ENCODE data around the gene SLC10A3.

The SLC10A3 gene

DNA sequence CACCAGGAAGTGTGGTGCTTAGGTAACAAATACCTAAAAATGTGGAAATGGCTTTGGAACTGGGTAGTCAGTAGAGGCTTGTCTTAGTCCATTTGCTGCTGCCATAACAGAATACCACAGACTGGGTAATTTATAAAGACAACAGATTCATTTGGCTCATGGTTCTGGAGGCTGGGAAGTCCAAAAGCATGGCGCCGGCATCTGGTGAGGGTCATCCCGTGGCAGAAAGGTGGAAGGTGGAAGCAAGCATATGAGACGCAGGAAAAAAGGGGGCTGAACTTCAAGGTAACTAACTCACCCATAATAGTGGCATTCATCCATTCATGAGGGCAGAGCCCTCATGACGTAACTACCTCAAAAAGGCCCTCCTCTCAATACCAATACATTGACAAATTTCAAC lies 19.0 kb upstream of the SLC10A3 start:
- TF ChIP-seq TAF1 (IDR thresholded peaks at IDR 0.05; ENCODE audit: borderline replicate concordance, insufficient read depth, low read length) (no peak), FOXP2 (optimal IDR thresholded peaks at IDR 0.05; ENCODE audit: borderline replicate concordance, extremely low read depth, extremely low read length, insufficient read depth) (no peak), SIN3A (IDR thresholded peaks at IDR 0.05; ENCODE audit: borderline replicate concordance, insufficient read depth, low read length) (no peak), POLR2AphosphoS5 (IDR thresholded peaks at IDR 0.05; ENCODE audit: low read depth, low read length) (no peak)
- TF ChIP-seq, protein P1, sequence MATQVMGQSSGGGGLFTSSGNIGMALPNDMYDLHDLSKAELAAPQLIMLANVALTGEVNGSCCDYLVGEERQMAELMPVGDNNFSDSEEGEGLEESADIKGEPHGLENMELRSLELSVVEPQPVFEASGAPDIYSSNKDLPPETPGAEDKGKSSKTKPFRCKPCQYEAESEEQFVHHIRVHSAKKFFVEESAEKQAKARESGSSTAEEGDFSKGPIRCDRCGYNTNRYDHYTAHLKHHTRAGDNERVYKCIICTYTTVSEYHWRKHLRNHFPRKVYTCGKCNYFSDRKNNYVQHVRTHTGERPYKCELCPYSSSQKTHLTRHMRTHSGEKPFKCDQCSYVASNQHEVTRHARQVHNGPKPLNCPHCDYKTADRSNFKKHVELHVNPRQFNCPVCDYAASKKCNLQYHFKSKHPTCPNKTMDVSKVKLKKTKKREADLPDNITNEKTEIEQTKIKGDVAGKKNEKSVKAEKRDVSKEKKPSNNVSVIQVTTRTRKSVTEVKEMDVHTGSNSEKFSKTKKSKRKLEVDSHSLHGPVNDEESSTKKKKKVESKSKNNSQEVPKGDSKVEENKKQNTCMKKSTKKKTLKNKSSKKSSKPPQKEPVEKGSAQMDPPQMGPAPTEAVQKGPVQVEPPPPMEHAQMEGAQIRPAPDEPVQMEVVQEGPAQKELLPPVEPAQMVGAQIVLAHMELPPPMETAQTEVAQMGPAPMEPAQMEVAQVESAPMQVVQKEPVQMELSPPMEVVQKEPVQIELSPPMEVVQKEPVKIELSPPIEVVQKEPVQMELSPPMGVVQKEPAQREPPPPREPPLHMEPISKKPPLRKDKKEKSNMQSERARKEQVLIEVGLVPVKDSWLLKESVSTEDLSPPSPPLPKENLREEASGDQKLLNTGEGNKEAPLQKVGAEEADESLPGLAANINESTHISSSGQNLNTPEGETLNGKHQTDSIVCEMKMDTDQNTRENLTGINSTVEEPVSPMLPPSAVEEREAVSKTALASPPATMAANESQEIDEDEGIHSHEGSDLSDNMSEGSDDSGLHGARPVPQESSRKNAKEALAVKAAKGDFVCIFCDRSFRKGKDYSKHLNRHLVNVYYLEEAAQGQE (IDR thresholded peaks at IDR 0.05; ENCODE audit: insufficient read depth in 1 of 2, low read depth in 2 of 2, low read length in 2 of 2) = no peak

DNA sequence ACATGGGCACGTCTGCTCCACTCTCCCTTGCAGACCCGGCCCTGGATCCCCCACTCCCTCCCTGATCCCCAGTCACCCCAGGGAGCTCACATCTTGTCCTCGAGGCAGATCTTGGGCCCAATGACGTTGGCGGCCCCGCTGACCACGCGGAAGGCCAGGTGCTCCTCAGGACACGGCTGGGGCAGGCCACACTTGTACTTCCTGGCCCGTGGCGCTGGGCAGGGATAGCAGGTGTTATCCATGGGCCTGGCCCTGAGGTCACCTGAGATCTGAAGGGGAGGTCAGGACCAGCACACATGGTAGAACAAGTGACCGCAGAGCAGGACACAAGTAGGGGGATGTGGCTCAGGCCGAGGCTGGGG lies 17.9 kb upstream of the SLC10A3 start:
- no peak for TF ChIP-seq SIN3A (IDR thresholded peaks at IDR 0.05; ENCODE audit: borderline replicate concordance, insufficient read depth, low read length)
- TF ChIP-seq TAF1 (IDR thresholded peaks at IDR 0.05; ENCODE audit: borderline replicate concordance, insufficient read depth, low read length) = no peak
- TF ChIP-seq, protein P1 (IDR thresholded peaks at IDR 0.05; ENCODE audit: insufficient read depth in 1 of 2, low read depth in 2 of 2, low read length in 2 of 2) = no peak
- no peak for TF ChIP-seq FOXP2 (optimal IDR thresholded peaks at IDR 0.05; ENCODE audit: borderline replicate concordance, extremely low read depth, extremely low read length, insufficient read depth)
- no peak for TF ChIP-seq POLR2AphosphoS5 (IDR thresholded peaks at IDR 0.05; ENCODE audit: low read depth, low read length)

DNA sequence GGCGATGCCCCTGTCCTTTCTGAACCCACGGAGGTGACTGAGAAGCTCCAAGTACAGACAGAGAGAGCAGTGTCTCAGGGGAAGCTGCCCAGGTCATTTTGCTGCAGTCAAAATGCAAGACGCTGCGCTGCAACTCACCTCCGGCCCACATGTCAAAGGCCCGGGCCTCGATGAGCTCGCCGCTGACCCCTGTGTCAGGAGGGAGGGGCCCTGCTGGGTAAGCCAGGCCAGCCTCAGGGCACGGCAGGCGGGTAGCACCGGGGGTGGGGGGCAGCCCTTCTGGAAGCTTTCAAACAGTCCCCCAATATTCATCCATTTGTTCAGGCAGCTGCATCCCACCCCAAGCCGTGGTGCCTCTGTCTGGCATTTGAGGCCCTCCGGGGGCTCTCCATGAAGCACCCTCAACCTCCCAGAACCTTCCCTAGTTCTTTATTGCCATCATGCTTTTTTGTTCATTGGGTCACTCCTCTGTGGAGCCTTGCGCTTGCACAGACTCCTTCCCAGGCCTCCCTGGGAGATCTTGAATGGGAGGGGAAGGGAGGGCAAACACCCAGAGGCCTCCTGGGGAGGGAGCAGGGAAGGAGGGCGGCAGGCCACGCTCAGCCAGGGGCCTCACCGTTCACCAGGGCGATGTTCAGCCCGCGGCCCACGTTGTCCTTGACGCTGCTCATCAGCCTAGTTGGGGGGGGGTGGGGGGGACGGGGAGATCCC lies 17.4 kb upstream of the SLC10A3 start:
- TF ChIP-seq, protein P1 (IDR thresholded peaks at IDR 0.05; ENCODE audit: insufficient read depth in 1 of 2, low read depth in 2 of 2, low read length in 2 of 2) = no peak
- no peak for TF ChIP-seq TAF1 (IDR thresholded peaks at IDR 0.05; ENCODE audit: borderline replicate concordance, insufficient read depth, low read length)
- no peak for TF ChIP-seq POLR2AphosphoS5 (IDR thresholded peaks at IDR 0.05; ENCODE audit: low read depth, low read length)
- TF ChIP-seq SIN3A (IDR thresholded peaks at IDR 0.05; ENCODE audit: borderline replicate concordance, insufficient read depth, low read length) = no peak
- TF ChIP-seq FOXP2 (optimal IDR thresholded peaks at IDR 0.05; ENCODE audit: borderline replicate concordance, extremely low read depth, extremely low read length, insufficient read depth) = no peak

DNA sequence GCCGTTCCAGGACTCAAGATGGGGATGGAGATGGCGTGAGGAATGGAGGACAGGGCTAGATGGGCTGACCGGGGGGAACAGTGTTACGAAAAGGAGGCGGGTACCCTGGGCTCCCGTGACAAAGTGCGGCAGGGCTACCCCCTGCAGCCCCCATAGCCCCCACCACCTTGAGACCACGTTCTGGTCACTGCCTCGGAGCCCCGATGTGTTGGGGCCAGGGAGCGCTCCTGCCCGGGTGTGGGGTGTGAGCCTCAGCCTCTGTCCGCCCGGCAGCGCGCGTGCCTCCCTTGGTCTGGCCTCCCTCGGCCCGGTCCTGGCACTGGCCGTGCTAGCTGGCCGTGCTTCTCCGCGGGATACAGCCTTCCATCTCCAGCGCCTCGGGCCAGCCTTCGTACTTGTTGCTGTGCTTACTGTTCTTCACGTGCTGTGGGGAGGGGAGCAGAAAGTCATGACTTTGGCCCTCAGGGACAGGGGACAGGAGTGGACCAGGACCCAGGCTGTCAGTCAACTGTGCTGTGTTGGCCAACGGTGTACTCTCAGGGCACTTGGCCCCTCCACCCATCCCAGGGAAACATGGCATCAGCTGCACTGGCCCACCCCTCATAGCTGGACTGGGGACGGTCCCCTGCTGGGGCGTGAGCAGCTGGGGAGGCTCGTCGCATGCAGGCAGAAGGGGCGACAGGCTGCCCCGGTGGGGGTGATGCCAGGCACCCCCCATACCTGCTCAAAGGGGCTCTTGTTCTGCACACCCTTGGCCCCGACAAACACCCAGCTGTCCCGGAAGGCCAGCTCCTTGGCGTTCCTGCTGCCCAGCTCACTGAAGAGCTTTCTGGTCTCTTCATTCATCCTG lies 16.3 kb upstream of the SLC10A3 start:
- no peak for TF ChIP-seq TAF1 (IDR thresholded peaks at IDR 0.05; ENCODE audit: borderline replicate concordance, insufficient read depth, low read length)
- TF ChIP-seq, protein P1 (IDR thresholded peaks at IDR 0.05; ENCODE audit: insufficient read depth in 1 of 2, low read depth in 2 of 2, low read length in 2 of 2) = no peak
- TF ChIP-seq FOXP2 (optimal IDR thresholded peaks at IDR 0.05; ENCODE audit: borderline replicate concordance, extremely low read depth, extremely low read length, insufficient read depth) = no peak
- TF ChIP-seq POLR2AphosphoS5 (IDR thresholded peaks at IDR 0.05; ENCODE audit: low read depth, low read length) = no peak
- no peak for TF ChIP-seq SIN3A (IDR thresholded peaks at IDR 0.05; ENCODE audit: borderline replicate concordance, insufficient read depth, low read length)

Measured in PFSK-1 (cell line).